GM23248 (cell line): Measurements from ENCODE around the gene F2RL2. TPM values are rescaled to one million over a fixed set of nuclear protein-coding genes. Genes with fewer than 3 reads are reported as not detected.

Source experiments
- DNase-seq: peaks from one replicate; pipeline ENCODE4 v3.0.0-alpha.2; 2015
- H2AFZ ChIP-seq: fragments of 200-600 bp; sonication (generic); 2 replicates; pipeline ENCODE4 v1.6.1; 2016; ENCODE audit warnings: antibody characterized with exemption
- H3F3A ChIP-seq: fragments of 200-600 bp; sonication (generic); 2 replicates; pipeline ENCODE4 v1.6.1; 2016; ENCODE audit warnings: mild to moderate bottlenecking, antibody characterized with exemption, mixed run types; ENCODE audit not compliant: insufficient read depth
- H3K27ac ChIP-seq: fragments of 200-600 bp; sonication (generic); 2 replicates; pipeline ENCODE4 v1.5.1; 2016; ENCODE audit warnings: mild to moderate bottlenecking
- H3K27me3 ChIP-seq: fragments of 200-600 bp; sonication (generic); replicated peaks from 2 replicates; pipeline ENCODE4 v1.6.1; 2016; ENCODE audit warnings: mild to moderate bottlenecking; ENCODE audit not compliant: insufficient read depth
- H3K36me3 ChIP-seq: fragments of 200-600 bp; sonication (generic); 2 replicates; pipeline ENCODE4 v1.6.1; 2016; ENCODE audit warnings: low read depth, mild to moderate bottlenecking
- H3K4me1 ChIP-seq: fragments of 200-600 bp; sonication (generic); 2 replicates; pipeline ENCODE4 v1.6.1; 2016; ENCODE audit warnings: mild to moderate bottlenecking; ENCODE audit not compliant: insufficient read depth
- H3K4me2 ChIP-seq: fragments of 200-600 bp; sonication (generic); one replicate; pipeline ENCODE4 v1.6.1; 2016; ENCODE audit warnings: mild to moderate bottlenecking; ENCODE audit not compliant: unreplicated experiment
- H3K4me3 ChIP-seq: fragments of 200-600 bp; sonication (generic); 2 replicates; pipeline ENCODE4 v1.5.1; 2016; ENCODE audit warnings: mild to moderate bottlenecking
- H3K79me2 ChIP-seq: fragments of 200-600 bp; sonication (generic); 2 replicates; pipeline ENCODE4 v1.6.1; 2016; ENCODE audit warnings: mild to moderate bottlenecking; ENCODE audit not compliant: insufficient read depth
- H3K9ac ChIP-seq: fragments of 200-600 bp; sonication (generic); 2 replicates; pipeline ENCODE4 v1.6.1; 2016; ENCODE audit warnings: mild to moderate bottlenecking
- H3K9me2 ChIP-seq: fragments of 200-600 bp; sonication (generic); 2 replicates; pipeline ENCODE4 v1.6.1; 2016; ENCODE audit warnings: mixed run types, mild to moderate bottlenecking, moderate library complexity; ENCODE audit not compliant: insufficient read depth
- H3K9me3 ChIP-seq: fragments of 200-600 bp; sonication (generic); one replicate; pipeline ENCODE4 v1.6.1; 2017; ENCODE audit warnings: low read depth
- H4K20me1 ChIP-seq: fragments of 200-600 bp; sonication (generic); 2 replicates; pipeline ENCODE4 v1.6.0; 2016; ENCODE audit not compliant: insufficient read depth
- EZH2 ChIP-seq: fragments of 200-600 bp; sonication (generic); IDR thresholded peaks from 2 replicates; pipeline ENCODE4 v1.6.1; 2018; ENCODE audit warnings: antibody characterized with exemption, mild to moderate bottlenecking; ENCODE audit not compliant: insufficient read depth, poor library complexity, severe bottlenecking
- EZH2phosphoT487 ChIP-seq: fragments of 200-600 bp; sonication (generic); IDR thresholded peaks from 2 replicates; pipeline ENCODE4 v1.6.1; 2018; ENCODE audit warnings: antibody characterized with exemption, moderate library complexity, mild to moderate bottlenecking, low read depth; ENCODE audit not compliant: insufficient read depth
- WGBS, 2 experiments: methylation state at CpG; one replicate each; pipeline ENCODE4 v1.1.6; 2015 to 2017; ENCODE audit warnings: low lambda C conversion rate in 2 of 2, low coverage in 1 of 2; ENCODE audit errors: missing lambda C conversion rate in 2 of 2; 5-methylcytosine and 5-hydroxymethylcytosine counted together
- in situ Hi-C: fragments of 300-500 bp; cut with MboI; formaldehyde crosslinking; loops from 2 replicates; pipeline ENCODE4 v1.15.0; 2020
- polyA plus RNA-seq: library from polyadenylated mRNA; unstranded; fragments of >200 nt; fragmentation: Nextera tagmentation; extraction: Ambion mirVana; gene quantifications from 2 replicates; pipeline ENCODE4 v1.2.1, GENCODE V29; 2016
- total RNA-seq: library from RNA; depleted of rRNA; stranded (reverse); fragments of >200 nt; shearing (Covaris generic); gene quantifications from 2 replicates; pipeline ENCODE4 v1.2.3, GENCODE V29; 2014

Gene F2RL2
- total and polyA plus RNA-seq, 2 experiments from 2014 or later = not detected

DNA sequence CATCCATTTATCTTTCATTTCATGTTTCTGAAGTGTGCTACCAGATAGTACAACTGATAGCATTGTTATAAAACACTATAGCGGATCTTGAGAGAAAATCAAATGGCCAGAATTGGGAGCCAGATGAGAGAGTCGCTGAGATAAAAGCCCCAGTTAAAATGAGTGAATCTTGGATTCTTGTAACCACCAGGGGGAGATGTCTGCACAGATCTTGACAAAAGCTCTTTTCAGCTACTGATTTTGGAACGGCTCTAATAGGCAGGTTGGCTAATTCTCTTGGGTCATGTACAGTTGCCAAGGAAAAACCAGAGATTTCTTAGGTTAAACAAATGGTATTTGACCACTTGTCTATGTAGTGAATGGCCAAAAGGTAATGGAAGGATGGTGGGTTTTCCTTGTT lies 21.7 kb downstream of the F2RL2 start:
- no peaks in the 10 kb centered on the region for H3K9me3 ChIP-seq
- H3K9me2 ChIP-seq = no peaks in the 10 kb centered on the region
- peak; percentile 82 for DNase-seq
- no peaks in the 10 kb centered on the region for H3K36me3 ChIP-seq
- TF ChIP-seq EZH2 (no peak), EZH2phosphoT487 (no peak)
- 5 to 6% methylated on average over 3 of the region's 3 CpGs for WGBS, 2 experiments
- H3K79me2 ChIP-seq = no peaks in the 10 kb centered on the region
- no peak overlapping the region for H3K4me2 ChIP-seq
- H3K4me1 ChIP-seq = peaks cover 6% of the 10 kb centered on the region
- H4K20me1 ChIP-seq = no peaks in the 10 kb centered on the region
- in situ Hi-C loops = loop anchor here (5.0 to 10.0 kb wide), 2 partner anchors 176 to 413 kb away; no protein-coding TSS in a partner anchor
- H3K27me3 ChIP-seq = peaks cover 17% of the 10 kb centered on the region
- H3K4me3 ChIP-seq = no peak overlapping the region
- no peak overlapping the region for H2AFZ ChIP-seq
- peaks cover 4% of the 10 kb centered on the region; the same call in 1 of the 2 replicates for H3F3A ChIP-seq
- no peak overlapping the region for H3K9ac ChIP-seq
- H3K27ac ChIP-seq = no peak overlapping the region

DNA sequence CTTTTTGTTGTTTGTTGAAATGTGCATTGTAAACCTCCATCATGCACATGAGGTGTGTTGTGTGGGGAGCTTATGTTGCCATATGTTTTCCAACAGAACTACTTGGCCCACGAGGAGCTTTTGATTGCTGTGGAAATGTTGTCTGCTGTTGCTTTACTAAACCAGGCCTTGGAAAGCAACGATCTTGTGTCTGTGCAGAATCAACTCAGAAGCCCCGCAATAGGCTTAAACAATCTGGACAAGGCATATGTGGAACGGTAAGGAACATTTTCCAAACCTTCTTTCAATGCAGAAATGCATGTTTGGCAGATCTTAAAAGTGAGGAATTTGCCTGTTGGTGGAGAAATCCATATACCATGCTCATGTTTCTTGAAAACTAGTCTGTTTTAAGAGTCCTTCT lies 22.5 kb downstream of the F2RL2 start:
- TF ChIP-seq EZH2 = no peak
- no peak for TF ChIP-seq EZH2phosphoT487
- H3K9me3 ChIP-seq = no peaks in the 10 kb centered on the region
- no peaks in the 10 kb centered on the region for H3K79me2 ChIP-seq
- no peak overlapping the region for H3K9ac ChIP-seq
- no peak overlapping the region for H2AFZ ChIP-seq
- DNase-seq = no peak
- no peak overlapping the region for H3K27ac ChIP-seq
- peaks cover 4% of the 10 kb centered on the region; the same call in 1 of the 2 replicates for H3F3A ChIP-seq
- H3K27me3 ChIP-seq = peaks cover 17% of the 10 kb centered on the region; the same call in 1 of the 2 replicates
- in situ Hi-C loops = loop anchor here (5.0 to 10.0 kb wide), 2 partner anchors 177 to 414 kb away; no protein-coding TSS in a partner anchor
- 32 to 34% methylated on average over 4 of the region's 4 CpGs for WGBS, 2 experiments
- H3K4me1 ChIP-seq = peaks cover 6% of the 10 kb centered on the region
- H3K36me3 ChIP-seq = no peaks in the 10 kb centered on the region
- H3K4me3 ChIP-seq = no peak overlapping the region
- H4K20me1 ChIP-seq = no peaks in the 10 kb centered on the region
- no peak overlapping the region for H3K4me2 ChIP-seq
- no peaks in the 10 kb centered on the region for H3K9me2 ChIP-seq

- H3K4me2 ChIP-seq = no peak overlapping the region
These were observed 24.7 kb downstream of the F2RL2 start for GRCh38 chr5:76598531-76598930.

GRCh38 chr5:76595755-76596481 lies 27.3 kb downstream of the F2RL2 start:
- H3K9ac ChIP-seq = no peak overlapping the region
- no peak overlapping the region for H2AFZ ChIP-seq
- no peak for TF ChIP-seq EZH2
- no peak for TF ChIP-seq EZH2phosphoT487
- no peaks in the 10 kb centered on the region for H3F3A ChIP-seq
- H3K4me2 ChIP-seq = no peak overlapping the region
- no peak overlapping the region for H3K4me3 ChIP-seq
- no peak for DNase-seq
- 66 to 81% methylated on average over 3 of the region's 3 CpGs for WGBS, 2 experiments
- no peak overlapping the region for H3K27ac ChIP-seq
- H4K20me1 ChIP-seq = no peaks in the 10 kb centered on the region
- H3K4me1 ChIP-seq = no peaks in the 10 kb centered on the region
- no peaks in the 10 kb centered on the region for H3K9me2 ChIP-seq
- H3K36me3 ChIP-seq = no peaks in the 10 kb centered on the region
- in situ Hi-C loops = no loop called here
- H3K79me2 ChIP-seq = no peaks in the 10 kb centered on the region
- peaks cover 39% of the 10 kb centered on the region for H3K27me3 ChIP-seq
- H3K9me3 ChIP-seq = no peaks in the 10 kb centered on the region

More at GRCh38 chr5:76598531-76598930, 24.7 kb downstream of the F2RL2 start:
- no peak overlapping the region for H3K27ac ChIP-seq
- H3K36me3 ChIP-seq = no peaks in the 10 kb centered on the region
- no peaks in the 10 kb centered on the region for H3K4me1 ChIP-seq
- no peak overlapping the region for H3K9ac ChIP-seq
- no peaks in the 10 kb centered on the region for H4K20me1 ChIP-seq
- H3K9me3 ChIP-seq = no peaks in the 10 kb centered on the region
- H2AFZ ChIP-seq = no peak overlapping the region
- in situ Hi-C loops = no loop called here
- WGBS, 2 experiments = 80 to 83% methylated on average over 2 of the region's 2 CpGs
- peaks cover 24% of the 10 kb centered on the region for H3K27me3 ChIP-seq
- no peaks in the 10 kb centered on the region for H3K79me2 ChIP-seq
- TF ChIP-seq EZH2 (no peak), EZH2phosphoT487 (no peak)
- H3F3A ChIP-seq = no peaks in the 10 kb centered on the region
- no peak for DNase-seq
- H3K9me2 ChIP-seq = no peaks in the 10 kb centered on the region
- H3K4me3 ChIP-seq = no peak overlapping the region
